Karpas-422 (cell line): ENCODE data around the gene NLRP11. TPM values are rescaled to one million over a fixed set of nuclear protein-coding genes. Genes with fewer than 3 reads are reported as not detected.

ENCODE experiments used
- DNase-seq: peaks from one replicate; pipeline ENCODE4 v3.0.0-alpha.2; 2015
- H2AFZ ChIP-seq: fragments of 200-600 bp; sonication (generic); 2 replicates; pipeline ENCODE4 v1.6.1; 2014; ENCODE audit warnings: antibody characterized with exemption, low read length, mixed read lengths
- H3K27ac ChIP-seq: fragments of 200-600 bp; sonication (generic); 2 replicates; pipeline ENCODE4 v1.5.1; 2014; ENCODE audit warnings: mild to moderate bottlenecking, low read length, moderate library complexity
- H3K27me3 ChIP-seq: fragments of 200-600 bp; sonication (generic); 2 replicates; pipeline ENCODE4 v1.6.1; 2014; ENCODE audit warnings: low read length, mixed read lengths
- H3K36me3 ChIP-seq: fragments of 200-600 bp; sonication (generic); 2 replicates; pipeline ENCODE4 v1.6.1; 2014; ENCODE audit warnings: low read length, mixed read lengths; ENCODE audit not compliant: insufficient read depth
- H3K4me1 ChIP-seq: fragments of 200-600 bp; sonication (generic); 2 replicates; pipeline ENCODE4 v1.6.1; 2014; ENCODE audit warnings: mild to moderate bottlenecking, low read length, mixed read lengths
- H3K4me2 ChIP-seq: fragments of 200-600 bp; sonication (generic); 2 replicates; pipeline ENCODE4 v1.6.1; 2014; ENCODE audit warnings: low read length, low read depth, mild to moderate bottlenecking; ENCODE audit not compliant: poor library complexity, severe bottlenecking
- H3K4me3 ChIP-seq: fragments of 200-600 bp; sonication (generic); 2 replicates; pipeline ENCODE4 v1.5.1; 2014; ENCODE audit warnings: mild to moderate bottlenecking, antibody characterized with exemption, low read length, mixed read lengths
- H3K79me2 ChIP-seq: fragments of 200-600 bp; sonication (generic); 2 replicates; pipeline ENCODE4 v1.6.1; 2014; ENCODE audit warnings: mild to moderate bottlenecking, low read length, mixed read lengths
- H3K9ac ChIP-seq: fragments of 200-600 bp; sonication (generic); 2 replicates; pipeline ENCODE4 v1.6.0; 2014; ENCODE audit warnings: low read length
- H3K9me2 ChIP-seq: fragments of 200-600 bp; sonication (generic), shearing (Covaris generic); replicated peaks from 2 replicates; pipeline ENCODE4 v1.6.0; 2014; ENCODE audit warnings: mild to moderate bottlenecking, low read length, moderate library complexity; ENCODE audit not compliant: insufficient read depth
- H3K9me3 ChIP-seq: fragments of 300-700, 200-600 bp; sonication (generic); 2 replicates; pipeline ENCODE4 v1.6.1; 2014; ENCODE audit warnings: low read length, mixed read lengths
- H4K20me1 ChIP-seq: fragments of 200-600 bp; sonication (generic); 2 replicates; pipeline ENCODE4 v1.6.1; 2014; ENCODE audit warnings: mild to moderate bottlenecking, antibody characterized with exemption, low read length, low read depth; ENCODE audit not compliant: insufficient read depth
- total RNA-seq: library from RNA; depleted of rRNA; stranded (reverse); fragments of >200 nt; shearing (Covaris generic); gene quantifications from 2 replicates; pipeline ENCODE4 v1.2.3, GENCODE V29; 2014; ENCODE audit warnings: low replicate concordance

Gene NLRP11
- total RNA-seq, 1 experiment from 2014 or later: 5.0 TPM

DNA sequence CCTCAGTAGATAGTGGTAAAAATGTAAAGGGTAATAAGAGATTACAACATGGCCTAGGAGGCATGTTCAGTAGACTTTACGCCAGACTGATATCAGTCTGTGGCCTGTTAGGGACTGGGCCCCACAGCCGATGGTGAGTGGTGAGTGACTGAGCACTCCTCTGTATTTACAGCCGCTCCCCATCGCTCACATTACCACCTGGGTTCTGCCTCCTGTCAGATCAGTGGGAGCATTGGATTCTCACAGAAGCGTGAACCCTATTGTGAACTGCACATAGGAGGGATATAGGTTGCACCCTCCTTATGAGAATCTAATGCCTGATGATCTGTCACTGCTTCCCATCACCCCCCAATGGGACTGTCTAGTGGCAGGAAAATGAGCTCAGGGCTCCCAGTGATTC is 17.9 kb downstream of the NLRP11 start:
- H3K79me2 ChIP-seq: no peaks in the 10 kb centered on the region
- H2AFZ ChIP-seq: no peak overlapping the region
- peaks cover 21% of the 10 kb centered on the region for H3K4me1 ChIP-seq
- no peak overlapping the region for H3K9ac ChIP-seq
- H3K9me2 ChIP-seq: no peaks in the 10 kb centered on the region
- no peaks in the 10 kb centered on the region for H3K27me3 ChIP-seq
- DNase-seq: no peak
- H3K27ac ChIP-seq: no peak overlapping the region
- no peak overlapping the region for H3K4me3 ChIP-seq
- H3K36me3 ChIP-seq: no peaks in the 10 kb centered on the region
- H3K9me3 ChIP-seq: no peaks in the 10 kb centered on the region
- H3K4me2 ChIP-seq: no peak overlapping the region
- no peaks in the 10 kb centered on the region for H4K20me1 ChIP-seq

DNA sequence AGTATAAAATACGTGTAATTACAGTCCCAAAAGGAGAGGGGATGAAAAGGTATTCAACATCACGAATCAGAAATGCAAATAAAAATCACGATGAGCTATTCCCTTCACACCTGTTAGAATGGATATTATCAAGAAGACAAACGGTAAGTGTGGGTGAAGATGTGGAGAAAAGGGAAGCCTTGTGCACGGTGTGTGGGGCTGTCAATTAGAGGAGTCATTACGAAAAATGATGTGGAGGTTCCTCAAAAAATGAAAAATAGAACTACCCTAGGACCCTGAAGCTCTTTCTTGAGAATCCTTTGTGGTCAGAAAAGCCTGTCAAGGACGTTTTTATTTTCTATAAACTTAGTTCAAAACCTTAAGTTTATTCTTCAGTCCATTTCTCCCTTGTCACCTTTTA is 19.4 kb downstream of the NLRP11 start:
- no peak for DNase-seq
- Histone ChIP-seq H3K27me3 (no peaks in the 10 kb centered on the region), H4K20me1 (no peaks in the 10 kb centered on the region), H3K9ac (no peak overlapping the region), H3K4me3 (no peak overlapping the region), H3K9me3 (no peaks in the 10 kb centered on the region), H3K9me2 (no peaks in the 10 kb centered on the region), H3K79me2 (no peaks in the 10 kb centered on the region), H3K4me1 (peaks cover 12% of the 10 kb centered on the region), H3K27ac (no peak overlapping the region), H3K4me2 (no peak overlapping the region), H2AFZ (no peak overlapping the region), H3K36me3 (no peaks in the 10 kb centered on the region)

DNA sequence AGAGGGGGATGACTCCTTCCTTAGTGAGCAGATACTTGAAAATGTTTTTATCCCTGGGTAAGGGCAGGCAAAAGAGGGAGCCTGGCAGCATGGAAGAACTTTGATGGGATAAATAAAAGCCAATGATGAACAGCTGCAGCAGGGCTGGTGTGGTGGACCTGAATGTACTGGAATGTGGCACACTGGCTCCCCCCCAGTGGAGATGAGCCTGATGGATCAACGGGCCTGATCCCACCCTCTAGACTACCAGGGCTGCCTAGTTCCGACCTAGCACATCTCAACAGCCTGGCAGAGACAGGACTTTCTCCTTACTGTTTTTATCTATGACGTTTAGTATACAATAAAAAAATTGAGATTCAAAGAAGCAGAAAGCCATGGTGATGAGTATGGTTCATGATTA is 20.5 kb downstream of the NLRP11 start:
- no peaks in the 10 kb centered on the region for H3K36me3 ChIP-seq
- H3K4me1 ChIP-seq: peaks cover 12% of the 10 kb centered on the region
- H3K27me3 ChIP-seq: no peaks in the 10 kb centered on the region
- no peak overlapping the region for H3K9ac ChIP-seq
- no peaks in the 10 kb centered on the region for H3K9me3 ChIP-seq
- no peak overlapping the region for H3K4me2 ChIP-seq
- H3K9me2 ChIP-seq: no peaks in the 10 kb centered on the region
- H3K27ac ChIP-seq: no peak overlapping the region
- H3K4me3 ChIP-seq: no peak overlapping the region
- no peaks in the 10 kb centered on the region for H4K20me1 ChIP-seq
- no peak overlapping the region for H2AFZ ChIP-seq
- no peak for DNase-seq
- no peaks in the 10 kb centered on the region for H3K79me2 ChIP-seq

DNA sequence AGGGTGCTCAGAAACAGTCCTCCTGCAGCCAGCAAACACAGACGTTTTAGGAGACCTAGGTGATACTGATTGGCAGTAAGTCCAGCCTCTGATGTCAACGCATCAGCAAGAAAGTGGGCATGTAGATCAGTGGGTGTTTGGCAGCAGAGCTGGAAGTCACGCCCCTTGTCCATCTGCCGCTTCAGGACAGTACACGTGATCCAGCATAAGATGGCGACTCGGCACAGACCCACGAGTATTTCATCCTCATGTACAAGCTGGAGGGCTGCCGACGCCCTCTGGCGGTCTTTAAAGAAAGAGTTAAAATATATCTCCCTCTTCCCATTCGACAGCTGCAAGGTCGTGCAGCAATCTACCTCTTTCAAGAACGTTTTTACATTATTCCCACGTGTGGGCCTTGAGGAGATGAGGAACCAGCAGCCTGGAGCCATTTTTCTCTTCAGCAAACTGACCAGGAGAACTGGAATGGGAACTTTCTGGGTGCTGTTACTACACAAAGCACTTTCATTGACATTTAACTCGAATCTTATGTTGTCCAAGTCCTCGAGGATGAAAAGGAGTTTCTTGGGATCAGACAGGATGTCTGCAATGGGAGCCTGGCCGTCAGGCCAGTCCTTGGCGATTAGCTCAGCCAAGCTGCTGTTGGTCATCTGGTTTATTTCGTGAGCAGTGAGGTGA is 22.3 kb downstream of the NLRP11 start:
- Histone ChIP-seq H3K4me3 (peak overlapping the region; percentile 14; the same call in 1 of the 2 replicates), H3K27ac (no peak overlapping the region), H4K20me1 (no peaks in the 10 kb centered on the region), H3K27me3 (no peaks in the 10 kb centered on the region), H3K9me3 (no peaks in the 10 kb centered on the region), H3K9ac (peak overlapping the region; percentile 11), H3K9me2 (no peaks in the 10 kb centered on the region), H3K36me3 (no peaks in the 10 kb centered on the region), H3K79me2 (no peaks in the 10 kb centered on the region), H3K4me1 (peaks cover 12% of the 10 kb centered on the region), H3K4me2 (peak overlapping the region; percentile 32), H2AFZ (peak overlapping the region; percentile 73)
- peak; percentile 96 for DNase-seq

DNA sequence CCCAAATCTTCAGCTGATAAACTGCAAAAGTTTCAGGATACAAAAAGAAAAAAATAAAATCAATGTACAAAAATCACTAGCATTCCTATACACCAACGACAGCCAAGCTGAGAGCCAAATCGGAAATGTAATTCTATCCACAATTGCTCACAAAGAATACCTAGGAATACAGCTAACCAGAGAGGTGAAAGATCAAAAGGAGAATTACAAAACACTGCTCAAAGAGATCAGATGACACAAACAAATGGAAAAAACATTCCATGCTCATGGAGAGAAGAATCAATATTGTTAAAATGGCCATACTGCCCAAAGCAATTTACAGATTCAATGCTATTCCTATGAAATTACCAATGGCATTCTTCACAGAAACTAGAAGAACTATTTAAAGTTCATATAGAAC is 29.5 kb downstream of the NLRP11 start:
- H3K27ac ChIP-seq: no peak overlapping the region

DNA sequence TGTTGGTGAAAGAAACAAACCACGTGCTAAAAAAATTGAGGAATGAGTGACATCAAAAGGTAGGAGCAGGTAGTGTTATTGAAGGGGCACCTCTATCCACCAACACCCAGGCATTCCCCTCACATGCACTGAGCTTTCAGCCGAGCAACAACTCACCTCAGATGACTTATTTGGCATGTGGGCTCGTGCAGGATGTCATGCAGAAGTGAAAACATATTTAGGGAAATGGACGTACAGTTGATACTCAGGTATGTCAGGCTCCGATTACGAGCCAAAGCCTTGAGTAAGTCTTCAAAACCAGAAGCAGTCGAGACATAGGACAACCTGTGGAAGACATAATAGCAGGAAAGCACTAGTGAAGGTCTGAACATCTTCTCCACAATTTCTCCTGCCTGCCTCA is 30.4 kb downstream of the NLRP11 start:
- Histone ChIP-seq H3K79me2 (no peaks in the 10 kb centered on the region), H3K4me1 (peaks cover 11% of the 10 kb centered on the region), H4K20me1 (no peaks in the 10 kb centered on the region), H3K27ac (no peak overlapping the region), H3K9me2 (no peaks in the 10 kb centered on the region), H3K27me3 (no peaks in the 10 kb centered on the region), H3K9ac (no peak overlapping the region; the same call in 1 of the 2 replicates), H3K9me3 (no peaks in the 10 kb centered on the region), H3K4me3 (no peak overlapping the region), H3K36me3 (no peaks in the 10 kb centered on the region), H3K4me2 (peak overlapping the region; percentile 21), H2AFZ (peak overlapping the region; percentile 39; the same call in 1 of the 2 replicates)
- no peak for DNase-seq

More for the DNA sequence above, 29.5 kb downstream of the NLRP11 start:
- H4K20me1 ChIP-seq: no peaks in the 10 kb centered on the region
- H3K79me2 ChIP-seq: no peaks in the 10 kb centered on the region
- H3K4me1 ChIP-seq: peaks cover 11% of the 10 kb centered on the region
- DNase-seq: no peak
- no peak overlapping the region for H3K4me2 ChIP-seq
- no peaks in the 10 kb centered on the region for H3K9me2 ChIP-seq
- no peak overlapping the region for H3K4me3 ChIP-seq
- no peaks in the 10 kb centered on the region for H3K27me3 ChIP-seq
- H2AFZ ChIP-seq: no peak overlapping the region
- H3K36me3 ChIP-seq: no peaks in the 10 kb centered on the region
- no peak overlapping the region for H3K9ac ChIP-seq
- no peaks in the 10 kb centered on the region for H3K9me3 ChIP-seq

DNA sequence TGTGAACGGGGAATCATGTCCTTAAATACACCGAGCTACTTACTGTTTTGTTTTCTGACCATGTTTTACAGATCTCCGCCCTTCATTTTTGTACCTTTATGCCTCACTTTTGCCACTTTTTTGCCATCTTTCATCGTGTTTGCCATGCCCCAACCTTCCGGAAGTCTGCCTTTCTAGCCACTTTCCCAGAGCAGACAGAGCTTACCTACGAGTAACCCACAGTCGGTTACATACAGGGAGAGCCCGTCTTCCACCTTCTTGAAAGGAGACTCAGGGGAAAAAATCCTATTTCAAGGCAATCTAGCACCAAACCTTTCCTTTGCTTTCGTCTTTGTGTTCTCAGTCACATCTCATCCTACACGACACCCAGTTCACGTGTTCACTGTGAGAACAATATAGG is 36.8 kb downstream of the NLRP11 start:
- no peak for DNase-seq
- H3K4me1 ChIP-seq: peaks cover 5% of the 10 kb centered on the region; the same call in 1 of the 2 replicates
- H3K36me3 ChIP-seq: no peaks in the 10 kb centered on the region
- no peaks in the 10 kb centered on the region for H4K20me1 ChIP-seq
- no peak overlapping the region for H2AFZ ChIP-seq
- no peak overlapping the region for H3K4me2 ChIP-seq
- no peak overlapping the region for H3K27ac ChIP-seq
- H3K79me2 ChIP-seq: no peaks in the 10 kb centered on the region
- H3K9ac ChIP-seq: no peak overlapping the region
- no peak overlapping the region for H3K4me3 ChIP-seq
- no peaks in the 10 kb centered on the region for H3K9me2 ChIP-seq
- no peaks in the 10 kb centered on the region for H3K9me3 ChIP-seq
- H3K27me3 ChIP-seq: no peaks in the 10 kb centered on the region

DNA sequence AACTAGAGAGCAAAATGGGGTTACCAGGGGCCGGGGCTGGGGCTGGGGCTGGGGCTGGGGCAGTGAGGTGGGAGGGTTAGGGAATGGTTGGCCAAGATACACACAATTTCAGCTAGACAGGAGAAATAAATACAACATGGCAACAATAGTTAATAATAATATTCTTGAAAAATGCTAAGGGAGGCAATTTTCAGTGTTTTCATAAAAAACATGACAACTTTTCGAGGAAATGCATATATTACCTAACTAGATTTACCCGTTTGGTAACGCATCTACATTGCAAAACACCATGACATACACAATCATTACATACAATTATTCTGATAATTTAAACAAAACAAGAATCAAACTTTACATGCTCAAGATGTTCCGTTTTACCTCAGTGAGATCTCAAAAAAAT is 50.7 kb downstream of the NLRP11 start:
- Histone ChIP-seq H2AFZ (no peak overlapping the region), H3K27ac (no peak overlapping the region)

More for the DNA sequence above, 50.7 kb downstream of the NLRP11 start:
- H3K4me3 ChIP-seq: no peak overlapping the region
- H3K9me3 ChIP-seq: no peaks in the 10 kb centered on the region
- H3K79me2 ChIP-seq: no peaks in the 10 kb centered on the region
- H3K9ac ChIP-seq: no peak overlapping the region
- no peaks in the 10 kb centered on the region for H3K9me2 ChIP-seq
- no peak overlapping the region for H3K4me2 ChIP-seq
- H3K27me3 ChIP-seq: no peaks in the 10 kb centered on the region
- peaks cover 13% of the 10 kb centered on the region for H3K4me1 ChIP-seq
- no peak for DNase-seq
- no peaks in the 10 kb centered on the region for H4K20me1 ChIP-seq
- no peaks in the 10 kb centered on the region for H3K36me3 ChIP-seq
